ENCODE results near the gene CCDC13.

The CCDC13 gene

GRCh38 chr3:42732829-42733459 is 40.1 kb downstream of the CCDC13 start:
- DNase-seq = peak in 1 of 2 donors; percentile 48

- DNase-seq = peak; percentile 90 to 96
These were observed 40.7 kb downstream of the CCDC13 start for GRCh38 chr3:42732196-42732828.

DNA sequence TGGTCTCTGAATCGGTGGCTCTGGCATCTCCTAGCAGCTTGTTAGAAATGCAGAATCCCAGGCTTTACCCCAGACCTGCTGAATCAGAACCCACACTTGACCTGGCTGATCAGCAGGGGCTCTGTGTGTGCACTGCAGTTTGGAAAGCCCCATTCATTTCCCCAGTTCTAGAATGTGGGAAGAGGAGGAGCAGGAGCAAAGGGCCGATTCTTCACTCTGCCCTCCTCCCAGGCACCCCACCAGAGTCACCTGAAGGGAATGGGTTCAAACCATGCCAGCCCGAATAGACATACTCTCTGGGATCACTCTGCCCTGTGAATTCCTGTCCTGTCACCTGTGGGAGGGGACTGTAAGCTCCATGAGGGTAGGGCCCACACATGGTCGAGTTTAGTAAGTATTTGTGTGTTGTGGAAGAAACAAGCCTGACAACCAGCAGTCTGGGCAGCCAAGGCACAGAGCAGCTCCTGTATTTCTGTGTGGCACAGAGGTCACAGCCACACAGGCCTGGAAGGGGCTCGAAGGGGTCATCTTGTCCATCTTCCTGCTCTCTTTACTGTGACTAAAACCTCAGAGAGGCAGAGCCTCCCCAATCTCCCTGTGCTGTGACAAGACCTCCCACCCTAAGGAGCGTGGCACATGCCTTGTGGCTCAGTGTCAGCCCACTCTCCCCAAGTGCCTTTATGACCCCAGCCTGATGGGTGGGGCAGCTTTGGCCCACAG is 41.4 kb downstream of the CCDC13 start:
- no peak for DNase-seq

DNA sequence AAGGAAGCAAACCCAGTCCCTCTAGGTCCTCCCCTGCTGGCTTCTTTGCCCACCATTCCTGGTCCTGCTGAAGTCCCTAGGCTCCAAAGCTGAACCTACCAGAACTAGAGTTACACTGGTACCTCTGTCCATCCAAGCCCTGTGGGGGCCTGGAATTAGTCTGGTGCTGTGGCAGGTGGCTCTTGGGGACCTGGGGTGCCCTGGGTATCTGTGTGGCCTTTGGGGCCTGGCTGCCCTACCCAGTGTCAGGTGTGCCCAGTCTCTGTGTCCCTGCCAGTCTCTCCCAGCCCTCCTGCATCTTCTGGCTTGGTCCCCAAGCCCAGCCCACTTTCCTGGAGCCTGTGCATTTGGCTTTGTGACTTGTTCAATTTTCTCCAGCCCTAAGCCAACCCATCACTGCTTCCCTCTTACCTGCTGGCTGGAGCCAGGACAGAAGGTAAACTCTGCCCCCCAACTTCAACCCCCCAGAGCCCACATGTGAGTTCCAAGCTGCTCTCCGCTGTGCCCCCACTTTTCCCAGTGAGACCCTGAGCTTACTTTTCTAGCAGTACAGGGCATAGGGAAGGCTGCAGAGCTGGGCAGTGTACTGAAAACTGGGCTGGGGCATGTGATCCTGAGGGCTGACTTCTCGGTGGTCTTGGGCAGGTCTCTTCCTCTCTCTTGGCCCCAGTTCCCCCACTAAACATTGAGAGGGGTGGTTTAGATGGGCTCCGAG is 42.2 kb downstream of the CCDC13 start:
- DNase-seq = no peak

GRCh38 chr3:42730294-42730693 is 42.8 kb downstream of the CCDC13 start:
- DNase-seq = no peak

DNA sequence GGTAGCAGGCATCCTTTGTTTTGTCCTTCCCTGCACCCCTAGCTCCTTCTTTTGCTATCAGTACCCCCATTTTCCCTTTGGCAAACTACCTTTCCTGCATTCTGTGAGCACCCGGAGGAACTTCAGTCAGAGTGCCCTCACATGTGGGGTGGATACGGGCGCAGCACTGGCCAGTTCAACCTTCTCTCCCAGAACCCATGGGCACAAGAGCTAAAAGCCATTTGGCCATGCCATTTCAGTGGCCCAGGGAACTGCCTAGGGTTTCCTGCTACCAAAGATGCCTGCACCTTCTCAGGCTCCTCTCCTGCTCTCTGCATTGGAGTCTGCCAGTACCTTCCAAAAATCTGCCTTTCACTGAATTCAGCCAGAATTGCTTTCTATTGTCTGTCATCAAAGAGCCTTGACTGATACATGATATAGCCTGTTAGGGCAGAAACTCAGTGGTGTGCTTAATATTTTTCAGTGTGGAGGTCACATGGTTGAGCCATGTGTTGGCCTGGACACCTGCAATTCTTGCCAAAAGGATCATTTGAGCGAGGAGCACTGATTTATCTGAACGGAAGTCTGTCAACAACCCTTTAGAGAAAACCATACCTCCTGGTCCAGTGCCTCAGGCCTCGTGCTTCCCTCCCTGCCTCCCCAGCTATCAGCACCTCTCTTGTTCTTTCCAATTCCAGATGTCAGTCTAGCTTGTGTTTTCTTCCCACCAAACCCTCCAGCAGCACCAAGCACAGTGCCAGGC is 43.5 kb downstream of the CCDC13 start:
- DNase-seq = no peak

DNA sequence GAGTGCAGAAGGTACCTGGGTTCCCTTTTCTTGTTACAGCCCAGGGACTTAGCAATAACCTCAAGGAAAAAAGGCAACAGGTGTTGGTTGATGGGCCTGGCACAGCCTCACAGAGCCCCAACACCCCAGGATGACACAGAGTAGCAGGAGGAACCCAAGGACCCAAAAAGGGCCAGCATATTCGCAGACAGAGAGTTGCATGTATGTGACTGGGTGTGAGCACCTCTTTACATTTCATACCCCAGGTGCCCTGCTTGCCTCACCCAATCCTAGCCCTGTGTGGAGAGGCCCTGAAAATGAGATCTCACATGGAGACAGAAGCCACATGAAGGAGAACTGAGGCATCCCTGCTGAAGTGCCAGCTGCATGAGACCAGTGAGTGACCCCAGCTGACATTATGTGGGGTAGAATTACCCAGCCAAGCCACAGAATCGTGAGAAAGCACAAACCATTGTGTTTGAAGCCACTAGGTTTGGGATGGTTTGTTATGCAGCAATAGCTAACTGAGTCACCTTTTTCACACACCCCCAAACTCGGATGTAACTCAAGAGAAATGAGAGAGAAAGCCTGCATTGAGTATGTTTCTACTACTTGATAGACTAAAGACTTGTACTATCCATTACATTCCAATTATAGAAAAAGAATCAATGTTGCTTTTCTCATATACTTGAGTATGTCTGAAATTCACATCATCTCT is 44.2 kb downstream of the CCDC13 start:
- DNase-seq = no peak

GRCh38 chr3:42728056-42728455 is 45.0 kb downstream of the CCDC13 start:
- DNase-seq = peak in 1 of 2 donors; percentile 56

DNA sequence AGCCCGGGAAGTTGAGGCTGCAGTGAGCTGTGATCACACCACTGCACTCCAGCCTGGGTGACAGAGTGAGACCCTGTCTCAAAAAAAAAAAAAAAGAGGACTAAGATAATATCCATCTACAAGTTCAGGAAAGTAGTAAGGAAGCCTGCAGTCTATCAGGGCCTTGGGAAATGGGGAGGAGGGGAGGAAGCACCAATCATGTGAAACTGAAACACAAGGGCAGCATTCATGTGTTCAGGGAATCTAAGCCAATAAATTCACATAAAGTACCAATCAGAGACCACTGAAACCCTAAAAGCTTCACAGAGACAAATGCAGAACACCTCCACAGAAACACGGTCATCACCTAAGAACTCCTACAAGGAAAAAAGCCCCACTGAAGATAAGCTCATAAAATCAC is 47.6 kb downstream of the CCDC13 start:
- DNase-seq = peak; percentile 64 to 73

GRCh38 chr3:42723219-42723618 is 49.8 kb downstream of the CCDC13 start:
- no peak for DNase-seq

Measured in hippocampal formation (tissue), 2 donors.